Pancreas (tissue), 10 donors: ENCODE data around the gene DMBX1. TPM values are rescaled to one million over a fixed set of nuclear protein-coding genes. Genes with fewer than 3 reads are reported as not detected.

Experiments used
- ATAC-seq, 4 donors: fragments of 200-7000 bp; cut with Tn5 transposase; one replicate each; pipeline versions ENCODE4 v1.8.0 to v1.9.1; 2020; ENCODE audit warnings: mild to moderate bottlenecking in 4 of 4, moderate library complexity in 4 of 4
- DNase-seq, 6 donors: peaks; one replicate each; pipeline ENCODE4 v3.0.0-alpha.2; 2020
- FAIRE-seq: peaks from 2 replicates; lab custom pipeline; 2012; peaks lifted over from hg19 to GRCh38; lab: Jason Lieb, UNC
- H3K27ac ChIP-seq, 4 donors: fragments of 200-600 bp; sonication (generic); 1 replicate in 3 of 4; 2 replicates in 1 of 4; pipeline versions ENCODE4 v1.5.0 to v1.8.0; 2020
- H3K27me3 ChIP-seq, 4 donors: fragments of 200-600 bp; one replicate each; pipeline ENCODE4 v1.8.0; 2021
- H3K36me3 ChIP-seq, 3 donors: fragments of 200-600 bp; sonication (generic) in 1 of 3; one replicate each; pipeline versions ENCODE4 v1.5.0 to v1.8.0; 2020 to 2021
- H3K4me1 ChIP-seq, 3 donors: fragments of 200-600 bp; one replicate each; pipeline ENCODE4 v1.8.0; 2021
- H3K4me3 ChIP-seq, 4 donors: fragments of 200-600 bp; sonication (generic) in 2 of 4; one replicate each; pipeline versions ENCODE4 v1.5.0 to v1.8.0; 2020 to 2021
- H3K9me3 ChIP-seq, 4 donors: fragments of 200-600 bp; one replicate each; pipeline ENCODE4 v1.8.0; 2021
- CTCF ChIP-seq, 4 donors: fragments of 200-600 bp; sonication (generic) in 3 of 4; IDR thresholded peaks; one replicate each; pipeline versions ENCODE4 v1.5.0 to v1.8.0; 2021; ENCODE audit warnings: antibody characterized with exemption in 4 of 4
- WGBS, 2 donors: extraction: QIAGEN DNeasy Blood & Tissue Kit; methylation state at CpG; one replicate each; pipeline ENCODE4 v1.1.7; 2013; 5-methylcytosine and 5-hydroxymethylcytosine counted together
- intact Hi-C, 3 donors: fragments of 100-400 bp; cut with DNase I; formaldehyde crosslinking; loops; one replicate each; pipeline versions ENCODE4 v1.11.1 to v1.14.2; 2022
- polyA plus RNA-seq, 2 donors: library from polyadenylated mRNA; stranded (reverse); fragments of 200-250 nt; gene quantifications; one replicate each; pipeline ENCODE4 v1.2.3, GENCODE V29; 2013
- total RNA-seq, 6 donors: library from RNA; stranded (reverse); fragmentation: NEBNext Ultra II Directional in 4 of 6; extraction: Animal tissue kit (Norgen Biotek cat#: 25700) in 4 of 6; gene quantifications; one replicate each; pipeline versions ENCODE4 v1.2.1 to v1.2.4, GENCODE V29; 2021 to 2023
- donor health status: healthy with polysubstance abuse.
- donor health status: DM: no; HTN: no; CAD: no; lungs with moderate emphysema.
- donor health status: DM: no; HTN: no; CAD: no.
- donor health status: control.
- donor health status: control.
- donor health status: Bipolar disorder and iron deficiency.
- donor health status: DM: yes; HTN: yes; CAD: no.
- donor health status: DM: no; HTN: no; CAD: no.
- donor health status: DM: no; HTN: no; CAD: no.
- donor health status: DM: yes; HTN: yes; CAD: no.

DMBX1 gene
- total and polyA plus RNA-seq, 8 donors: not detected

GRCh38 chr1:46523496-46524353 lies 34.1 kb downstream of the DMBX1 start:
- Histone ChIP-seq H3K4me3 (no peak overlapping the region), H3K9me3 (no peaks in the 10 kb centered on the region), H3K27ac (no peak overlapping the region), H3K4me1 (no peaks in the 10 kb centered on the region), H3K27me3 (no peaks in the 10 kb centered on the region), H3K36me3 (no peaks in the 10 kb centered on the region)
- peak in 1 of 6 donors; percentile 29 for DNase-seq
- no peak for FAIRE-seq
- intact Hi-C loops: no loop called here
- no peak for ATAC-seq
- 88 to 90% methylated on average over 11 of the region's 11 CpGs for WGBS, 2 donors
- no peak for TF ChIP-seq CTCF (IDR thresholded peaks at IDR 0.05)

GRCh38 chr1:46524843-46525242 lies 35.2 kb downstream of the DMBX1 start:
- DNase-seq: no peak
- H3K36me3 ChIP-seq: no peaks in the 10 kb centered on the region
- no peak for TF ChIP-seq CTCF (IDR thresholded peaks at IDR 0.05)

GRCh38 chr1:46525253-46525983 lies 35.8 kb downstream of the DMBX1 start:
- no peak for TF ChIP-seq CTCF (IDR thresholded peaks at IDR 0.05)
- intact Hi-C loops: loop anchor here in 1 of 3 donors (5.0 kb wide), 1 partner anchor 43 kb away; no protein-coding TSS in a partner anchor
- DNase-seq (peak in 1 of 6 donors; percentile 40), FAIRE-seq (no peak), ATAC-seq (no peak)
- H3K36me3 ChIP-seq: no peaks in the 10 kb centered on the region
- 82 to 86% methylated on average over 13 of the region's 13 CpGs for WGBS, 2 donors
- no peaks in the 10 kb centered on the region for H3K27me3 ChIP-seq
- H3K9me3 ChIP-seq: no peaks in the 10 kb centered on the region
- H3K4me3 ChIP-seq: no peak overlapping the region
- no peaks in the 10 kb centered on the region for H3K4me1 ChIP-seq
- H3K27ac ChIP-seq: no peak overlapping the region

More at GRCh38 chr1:46524843-46525242, 35.2 kb downstream of the DMBX1 start:
- Histone ChIP-seq H3K27me3 (no peaks in the 10 kb centered on the region), H3K4me3 (no peak overlapping the region), H3K9me3 (no peaks in the 10 kb centered on the region), H3K27ac (no peak overlapping the region), H3K4me1 (no peaks in the 10 kb centered on the region)
- 71 to 83% methylated on average over 5 of the region's 5 CpGs for WGBS, 2 donors
- no peak for FAIRE-seq
- ATAC-seq: no peak
- intact Hi-C loops: loop anchor here in 1 of 3 donors (5.0 kb wide), 1 partner anchor 43 kb away; no protein-coding TSS in a partner anchor

- H3K4me3 ChIP-seq: no peak overlapping the region
- ATAC-seq (no peak), FAIRE-seq (no peak), DNase-seq (peak in 1 of 6 donors; percentile 21)
- H3K27me3 ChIP-seq: no peaks in the 10 kb centered on the region
- H3K4me1 ChIP-seq: no peaks in the 10 kb centered on the region
- no peak overlapping the region for H3K27ac ChIP-seq
- no peaks in the 10 kb centered on the region for H3K9me3 ChIP-seq
- TF ChIP-seq CTCF (IDR thresholded peaks at IDR 0.05): no peak
- WGBS, 2 donors: 76 to 80% methylated on average over 17 of the region's 17 CpGs
- H3K36me3 ChIP-seq: no peaks in the 10 kb centered on the region
- intact Hi-C loops: loop anchor here in 1 of 3 donors (5.0 kb wide), 1 partner anchor 44 kb away; no protein-coding TSS in a partner anchor
Measured at GRCh38 chr1:46526013-46526690, 36.5 kb downstream of the DMBX1 start.
